Stimulated activated CD4-positive, alpha-beta T cell treated with anti-CD3 and anti-CD28 coated beads, Interleukin-4, amount 100 ng/mL, for 1 hour (primary cell): Measurements from ENCODE around the gene MOCS2.
"Not testable (repeated sequence)": the region's sequence is repeated elsewhere in the genome, so short reads cannot be mapped to it uniquely, and the experiment has no call there.

ENCODE experiments used
- DNase-seq: peaks from one replicate; pipeline ENCODE4 v3.0.0-alpha.2; 2020

Gene MOCS2

GRCh38 chr5:53109443-53110127 lies at the start of gene MOCS2:
Gene MOCS2, minus strand, starts transcription at chr5:53109757. Its CDS starts 2,583 bp downstream, at chr5:53107174.
- DNase-seq = peak; percentile 92

- DNase-seq = no peak
Measured at GRCh38 chr5:53151713-53152458, 42.3 kb upstream of the MOCS2 start.

GRCh38 chr5:53133020-53133419 lies 23.5 kb upstream of the MOCS2 start:
- no peak for DNase-seq

GRCh38 chr5:53130266-53130665 lies 20.7 kb upstream of the MOCS2 start:
- no peak for DNase-seq

- DNase-seq = no peak
Measured at GRCh38 chr5:53128481-53128880, 18.9 kb upstream of the MOCS2 start.

- DNase-seq = no peak
Measured at GRCh38 chr5:53127107-53127506, 17.6 kb upstream of the MOCS2 start.

- no peak for DNase-seq
Measured at GRCh38 chr5:53126521-53126920, 17.0 kb upstream of the MOCS2 start.

- no peak for DNase-seq
Measured at GRCh38 chr5:53123702-53124101, 14.1 kb upstream of the MOCS2 start.

GRCh38 chr5:53120165-53120564 lies 10.6 kb upstream of the MOCS2 start:
- DNase-seq = no peak

- no peak for DNase-seq
Measured at GRCh38 chr5:53118879-53119278, 9.3 kb upstream of the MOCS2 start.

GRCh38 chr5:53116597-53116996 lies 7.0 kb upstream of the MOCS2 start:
- DNase-seq = no peak

GRCh38 chr5:53114988-53115387 lies 5.4 kb upstream of the MOCS2 start:
- no peak for DNase-seq

GRCh38 chr5:53113947-53114346 lies 4.4 kb upstream of the MOCS2 start:
- no peak for DNase-seq

GRCh38 chr5:53112909-53113308 lies 3.4 kb upstream of the MOCS2 start:
- DNase-seq = no peak

GRCh38 chr5:53112307-53112706 lies 2.8 kb upstream of the MOCS2 start:
- DNase-seq = not testable (repeated sequence)

- no peak for DNase-seq
Measured at GRCh38 chr5:53111139-53111538, 1.6 kb upstream of the MOCS2 start.

- peak; percentile 12 for DNase-seq
Measured at GRCh38 chr5:53110156-53110555, 599 bp upstream of the MOCS2 start.

- DNase-seq = no peak
Measured at GRCh38 chr5:53109056-53109442, 508 bp downstream of the MOCS2 start.

- no peak for DNase-seq
Measured at GRCh38 chr5:53105611-53106300, 3.8 kb downstream of the MOCS2 start.

- DNase-seq = no peak
Measured at GRCh38 chr5:53100606-53101005, 9.0 kb downstream of the MOCS2 start.

GRCh38 chr5:53099546-53099945 lies 10.0 kb downstream of the MOCS2 start:
- DNase-seq = no peak

GRCh38 chr5:53095931-53096525 lies 13.5 kb downstream of the MOCS2 start:
- peak; percentile 57 for DNase-seq

GRCh38 chr5:53095217-53095616 lies 14.3 kb downstream of the MOCS2 start:
- no peak for DNase-seq

GRCh38 chr5:53092242-53092641 lies 17.3 kb downstream of the MOCS2 start:
- no peak for DNase-seq
